ENCODE data around the gene MAPK1IP1L.

The MAPK1IP1L gene

GRCh38 chr14:55101698-55102097, 50.3 kb downstream of the MAPK1IP1L start:
- Histone ChIP-seq H3K36me3 (replicated peaks in 1 of 2; ENCODE audit: control insufficient read depth in 2 of 2, insufficient read depth in 2 of 2, low read length in 2 of 2) (peaks cover 0 to 2% of the 10 kb centered on the region in 2 donors), H3K27ac (replicated peaks; ENCODE audit: low read length) (no peak overlapping the region), H3K4me3 (ENCODE audit: low read length in 2 of 2) (no peak overlapping the region)

DNA sequence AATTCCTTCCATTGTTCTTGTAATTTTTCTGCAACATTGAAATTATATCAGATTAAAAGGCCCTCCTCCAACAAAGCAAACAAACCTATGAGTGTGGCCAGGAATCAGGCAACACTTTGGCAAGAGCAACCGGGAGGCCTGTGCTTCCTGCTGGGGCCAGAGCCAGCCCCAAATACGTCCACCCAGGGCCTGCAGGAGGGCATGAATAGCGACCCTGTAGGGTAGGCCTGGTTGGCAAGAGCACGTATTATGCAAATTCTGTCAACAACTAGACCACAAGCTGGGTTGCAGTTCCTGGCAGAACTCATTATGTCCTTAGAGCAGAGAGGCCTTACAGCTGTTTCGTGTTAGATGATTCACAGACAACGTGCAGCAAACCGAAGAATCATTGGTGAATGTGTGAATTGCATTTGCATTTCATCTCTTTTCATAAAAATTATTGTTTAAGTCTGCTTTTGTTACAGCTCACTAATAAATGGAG, 50.7 kb downstream of the MAPK1IP1L start:
- no peak overlapping the region for H2BK15ac ChIP-seq (ENCODE audit: low read length)
- peak overlapping the region; percentile 69 for H3K18ac ChIP-seq (ENCODE audit: low read length)
- no peak overlapping the region for H4K91ac ChIP-seq (ENCODE audit: low read depth, low read length, poor library complexity)
- peak overlapping the region; percentile 84 for H2AFZ ChIP-seq (ENCODE audit: low read length)
- no CpG with 5 or more reads among the region's 7 CpGs for WGBS, 2 donors (ENCODE audit: extremely low coverage in 2 of 2, insufficient read length in 2 of 2, insufficient replicate concordance in 1 of 2)
- H3K4me1 ChIP-seq (ENCODE audit: control insufficient read depth in 2 of 2, insufficient read depth in 1 of 2, low read depth in 1 of 2, low read length in 2 of 2) = peaks cover 10 to 15% of the 10 kb centered on the region in 2 donors
- H4K8ac ChIP-seq (ENCODE audit: low read depth, low read length) = no peak overlapping the region
- no peak overlapping the region for H3K4me2 ChIP-seq (ENCODE audit: insufficient read depth, low read length, poor library complexity, severe bottlenecking)
- H2BK12ac ChIP-seq (ENCODE audit: low read length) = no peak overlapping the region
- H3K9me3 ChIP-seq (replicated peaks in 1 of 2; ENCODE audit: control insufficient read depth in 2 of 2, insufficient read depth in 1 of 2, low read depth in 1 of 2, low read length in 2 of 2) = peaks cover 2 to 9% of the 10 kb centered on the region in 2 donors
- no peak overlapping the region for H2BK5ac ChIP-seq (ENCODE audit: low read length)
- no peak overlapping the region for H3K4ac ChIP-seq (ENCODE audit: low read length)
- no peak overlapping the region for H3K23ac ChIP-seq (ENCODE audit: low read depth, low read length, poor library complexity)
- no peak overlapping the region for H3K4me3 ChIP-seq (ENCODE audit: low read length in 2 of 2)
- H3K14ac ChIP-seq (ENCODE audit: low read length) = no peak overlapping the region
- H2AK5ac ChIP-seq (ENCODE audit: low read depth, low read length) = no peak overlapping the region
- peaks cover 0 to 2% of the 10 kb centered on the region in 2 donors for H3K36me3 ChIP-seq (replicated peaks in 1 of 2; ENCODE audit: control insufficient read depth in 2 of 2, insufficient read depth in 2 of 2, low read length in 2 of 2)
- H3K27me3 ChIP-seq (ENCODE audit: control insufficient read depth in 3 of 3, insufficient read depth in 3 of 3, low read depth in 1 of 3, low read length in 3 of 3) = no peaks in the 10 kb centered on the region
- no peak for DNase-seq (ENCODE audit: low spot score)
- H3K79me1 ChIP-seq (ENCODE audit: low read depth, low read length) = no peaks in the 10 kb centered on the region
- H3K27ac ChIP-seq (replicated peaks; ENCODE audit: low read length) = peak overlapping the region; percentile 48
- no peak overlapping the region for H2BK120ac ChIP-seq (ENCODE audit: low read depth, low read length)
- H3K9ac ChIP-seq (ENCODE audit: low read depth, low read length, poor library complexity) = no peak overlapping the region

More at GRCh38 chr14:55101698-55102097, 50.3 kb downstream of the MAPK1IP1L start:
- H2BK12ac ChIP-seq (ENCODE audit: low read length) = peak overlapping the region; percentile 68
- H2BK15ac ChIP-seq (ENCODE audit: low read length) = no peak overlapping the region
- H2BK5ac ChIP-seq (ENCODE audit: low read length) = no peak overlapping the region
- H3K4ac ChIP-seq (ENCODE audit: low read length) = no peak overlapping the region
- no peak for DNase-seq (ENCODE audit: low spot score)
- H4K8ac ChIP-seq (ENCODE audit: low read depth, low read length) = no peak overlapping the region
- H3K18ac ChIP-seq (ENCODE audit: low read length) = peak overlapping the region; percentile 49
- WGBS, 2 donors (ENCODE audit: extremely low coverage in 2 of 2, insufficient read length in 2 of 2, insufficient replicate concordance in 1 of 2) = no CpG with 5 or more reads among the region's 5 CpGs
- H3K9me3 ChIP-seq (replicated peaks in 1 of 2; ENCODE audit: control insufficient read depth in 2 of 2, insufficient read depth in 1 of 2, low read depth in 1 of 2, low read length in 2 of 2) = peaks cover 2 to 9% of the 10 kb centered on the region in 2 donors
- H3K4me2 ChIP-seq (ENCODE audit: insufficient read depth, low read length, poor library complexity, severe bottlenecking) = no peak overlapping the region
- no peak overlapping the region for H2BK120ac ChIP-seq (ENCODE audit: low read depth, low read length)
- no peak overlapping the region for H4K91ac ChIP-seq (ENCODE audit: low read depth, low read length, poor library complexity)
- H2AK5ac ChIP-seq (ENCODE audit: low read depth, low read length) = no peak overlapping the region
- H3K23ac ChIP-seq (ENCODE audit: low read depth, low read length, poor library complexity) = no peak overlapping the region
- peak overlapping the region; percentile 84 for H2AFZ ChIP-seq (ENCODE audit: low read length)
- peaks cover 10 to 15% of the 10 kb centered on the region in 2 donors for H3K4me1 ChIP-seq (ENCODE audit: control insufficient read depth in 2 of 2, insufficient read depth in 1 of 2, low read depth in 1 of 2, low read length in 2 of 2)
- H3K79me1 ChIP-seq (ENCODE audit: low read depth, low read length) = no peaks in the 10 kb centered on the region
- H3K27me3 ChIP-seq (ENCODE audit: control insufficient read depth in 3 of 3, insufficient read depth in 3 of 3, low read depth in 1 of 3, low read length in 3 of 3) = no peaks in the 10 kb centered on the region
- H3K9ac ChIP-seq (ENCODE audit: low read depth, low read length, poor library complexity) = no peak overlapping the region
- no peak overlapping the region for H3K14ac ChIP-seq (ENCODE audit: low read length)

- H3K23ac ChIP-seq (ENCODE audit: low read depth, low read length, poor library complexity) = no peak overlapping the region
- H3K14ac ChIP-seq (ENCODE audit: low read length) = no peak overlapping the region
- H3K27ac ChIP-seq (replicated peaks; ENCODE audit: low read length) = peak overlapping the region; percentile 57
- H3K4me2 ChIP-seq (ENCODE audit: insufficient read depth, low read length, poor library complexity, severe bottlenecking) = no peak overlapping the region
- H3K79me1 ChIP-seq (ENCODE audit: low read depth, low read length) = no peaks in the 10 kb centered on the region
- H2AK5ac ChIP-seq (ENCODE audit: low read depth, low read length) = no peak overlapping the region
- no peak overlapping the region for H4K8ac ChIP-seq (ENCODE audit: low read depth, low read length)
- H4K91ac ChIP-seq (ENCODE audit: low read depth, low read length, poor library complexity) = no peak overlapping the region
- no peak overlapping the region for H3K9ac ChIP-seq (ENCODE audit: low read depth, low read length, poor library complexity)
- H3K27me3 ChIP-seq (ENCODE audit: control insufficient read depth in 3 of 3, insufficient read depth in 3 of 3, low read depth in 1 of 3, low read length in 3 of 3) = no peaks in the 10 kb centered on the region
- peak overlapping the region; percentile 84 for H2AFZ ChIP-seq (ENCODE audit: low read length)
- peaks cover 12 to 18% of the 10 kb centered on the region in 2 donors for H3K4me1 ChIP-seq (ENCODE audit: control insufficient read depth in 2 of 2, insufficient read depth in 1 of 2, low read depth in 1 of 2, low read length in 2 of 2)
- H3K9me3 ChIP-seq (replicated peaks in 1 of 2; ENCODE audit: control insufficient read depth in 2 of 2, insufficient read depth in 1 of 2, low read depth in 1 of 2, low read length in 2 of 2) = peaks cover 2 to 9% of the 10 kb centered on the region in 2 donors
- no peak overlapping the region for H2BK120ac ChIP-seq (ENCODE audit: low read depth, low read length)
- H3K18ac ChIP-seq (ENCODE audit: low read length) = peak overlapping the region; percentile 33
- no peak overlapping the region for H2BK12ac ChIP-seq (ENCODE audit: low read length)
- H3K36me3 ChIP-seq (replicated peaks in 1 of 2; ENCODE audit: control insufficient read depth in 2 of 2, insufficient read depth in 2 of 2, low read length in 2 of 2) = peaks cover 0 to 2% of the 10 kb centered on the region in 2 donors
- WGBS, 2 donors (ENCODE audit: extremely low coverage in 2 of 2, insufficient read length in 2 of 2, insufficient replicate concordance in 1 of 2) = no CpG with 5 or more reads among the region's 13 CpGs
- H3K4ac ChIP-seq (ENCODE audit: low read length) = no peak overlapping the region
- no peak overlapping the region for H2BK5ac ChIP-seq (ENCODE audit: low read length)
- peak; percentile 31 for DNase-seq (ENCODE audit: low spot score)
- peak overlapping the region in 1 of 2 donors; percentile 29 for H3K4me3 ChIP-seq (ENCODE audit: low read length in 2 of 2)
- H2BK15ac ChIP-seq (ENCODE audit: low read length) = no peak overlapping the region
These were observed 51.7 kb downstream of the MAPK1IP1L start for GRCh38 chr14:55103005-55103640.

Measured in neuronal stem cell (in vitro differentiated cells).